Astrocyte of the spinal cord (primary cell): ENCODE results near the gene FLT4.

ENCODE experiments used
- DNase-seq: peaks from one replicate; pipeline ENCODE4 v3.0.0; 2011; ENCODE audit warnings: low read depth, low spot score
- H3K4me3 ChIP-seq: 2 replicates; pipeline ENCODE4 v1.5.1; 2011; ENCODE audit warnings: low read depth, mild to moderate bottlenecking, low read length, moderate library complexity
- CTCF ChIP-seq: IDR thresholded peaks from 2 replicates; pipeline ENCODE4 v1.5.1; 2012; ENCODE audit warnings: low read depth, mild to moderate bottlenecking, low read length, inconsistent platforms
- in situ Hi-C: cut with HindIII; loops from 2 replicates; pipeline ENCODE4 v1.10.0; 2017; ENCODE audit warnings: low sequenced_read_pairs

FLT4 gene

GRCh38 chr5:180629831-180630382, 19.5 kb downstream of the FLT4 start:
- no peak overlapping the region for H3K4me3 ChIP-seq
- TF ChIP-seq CTCF, result no peak
- in situ Hi-C loops, result no loop called here
- DNase-seq, result no peak

- DNase-seq, result no peak
- no peak overlapping the region for H3K4me3 ChIP-seq
- in situ Hi-C loops, result no loop called here
- TF ChIP-seq CTCF, result no peak
Observed at GRCh38 chr5:180628827-180629750, 20.3 kb downstream of the FLT4 start.

GRCh38 chr5:180628211-180628610, 21.2 kb downstream of the FLT4 start:
- TF ChIP-seq CTCF, result no peak
- in situ Hi-C loops, result no loop called here
- no peak overlapping the region for H3K4me3 ChIP-seq
- DNase-seq, result no peak

GRCh38 chr5:180627386-180628120, 21.8 kb downstream of the FLT4 start:
- no peak overlapping the region for H3K4me3 ChIP-seq
- no peak for TF ChIP-seq CTCF
- DNase-seq, result no peak
- in situ Hi-C loops, result no loop called here

GRCh38 chr5:180626661-180627385, 22.6 kb downstream of the FLT4 start:
- in situ Hi-C loops, result no loop called here
- no peak overlapping the region for H3K4me3 ChIP-seq
- TF ChIP-seq CTCF, result no peak
- no peak for DNase-seq
